ENCODE measurements around the gene PPRC1. TPM values are rescaled to one million over a fixed set of nuclear protein-coding genes. Genes with fewer than 3 reads are reported as not detected.

PPRC1 gene
- total RNA-seq, 1 donor from 2014 or later, result 38.3 TPM

DNA sequence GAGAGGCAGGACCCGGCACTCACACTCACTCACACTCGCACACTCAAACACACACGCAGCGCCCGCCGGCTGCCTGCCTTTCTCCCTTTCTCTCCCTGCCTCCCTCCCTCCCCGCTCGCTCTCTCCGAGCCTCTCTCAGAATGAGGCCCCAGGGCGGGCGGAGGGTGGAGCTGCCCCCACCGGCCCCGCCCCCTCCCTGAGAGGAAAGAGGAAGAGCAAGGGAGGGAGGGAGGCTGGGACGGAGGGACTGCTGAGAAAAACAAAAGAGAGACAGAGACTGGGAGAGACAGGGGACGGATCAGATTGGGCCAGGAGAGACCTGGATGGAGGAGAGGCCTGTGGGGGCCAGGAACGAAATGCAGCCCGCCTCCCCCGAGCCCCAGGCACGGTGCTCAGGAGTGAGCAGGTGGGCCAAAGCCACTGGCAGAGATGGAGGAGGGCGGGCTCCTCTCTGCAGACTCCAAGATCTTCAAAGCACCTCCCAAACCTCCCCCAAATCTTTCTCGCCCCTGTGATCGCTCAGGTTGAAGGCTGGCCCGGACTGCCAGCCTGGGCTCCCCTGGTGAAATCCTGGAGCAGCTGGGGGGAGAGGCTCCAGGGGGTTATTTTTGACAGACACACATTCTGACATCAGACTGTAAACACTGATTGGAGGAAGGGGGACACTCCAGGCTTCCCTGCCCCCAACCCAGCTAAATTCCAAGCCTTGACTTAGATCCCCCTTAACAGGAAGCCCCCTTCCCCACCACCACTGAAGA is 17.8 kb upstream of the PPRC1 start:
- peaks cover 61% of the 10 kb centered on the region for H3K4me1 ChIP-seq
- TF ChIP-seq, protein P1, sequence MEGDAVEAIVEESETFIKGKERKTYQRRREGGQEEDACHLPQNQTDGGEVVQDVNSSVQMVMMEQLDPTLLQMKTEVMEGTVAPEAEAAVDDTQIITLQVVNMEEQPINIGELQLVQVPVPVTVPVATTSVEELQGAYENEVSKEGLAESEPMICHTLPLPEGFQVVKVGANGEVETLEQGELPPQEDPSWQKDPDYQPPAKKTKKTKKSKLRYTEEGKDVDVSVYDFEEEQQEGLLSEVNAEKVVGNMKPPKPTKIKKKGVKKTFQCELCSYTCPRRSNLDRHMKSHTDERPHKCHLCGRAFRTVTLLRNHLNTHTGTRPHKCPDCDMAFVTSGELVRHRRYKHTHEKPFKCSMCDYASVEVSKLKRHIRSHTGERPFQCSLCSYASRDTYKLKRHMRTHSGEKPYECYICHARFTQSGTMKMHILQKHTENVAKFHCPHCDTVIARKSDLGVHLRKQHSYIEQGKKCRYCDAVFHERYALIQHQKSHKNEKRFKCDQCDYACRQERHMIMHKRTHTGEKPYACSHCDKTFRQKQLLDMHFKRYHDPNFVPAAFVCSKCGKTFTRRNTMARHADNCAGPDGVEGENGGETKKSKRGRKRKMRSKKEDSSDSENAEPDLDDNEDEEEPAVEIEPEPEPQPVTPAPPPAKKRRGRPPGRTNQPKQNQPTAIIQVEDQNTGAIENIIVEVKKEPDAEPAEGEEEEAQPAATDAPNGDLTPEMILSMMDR (IDR thresholded peaks at IDR 0.05), result no peak
- H3K27ac ChIP-seq, result peak overlapping the region; percentile 84
- peaks cover 17% of the 10 kb centered on the region for H3K36me3 ChIP-seq
- DNase-seq, result peak; percentile 94
- H3K4me3 ChIP-seq, result peak overlapping the region; percentile 70
- intact Hi-C loops (cut with DNase I), result no loop called here
- peak; percentile 89 for ATAC-seq
- no peaks in the 10 kb centered on the region for H3K9me3 ChIP-seq
- H3K27me3 ChIP-seq, result no peaks in the 10 kb centered on the region

- DNase-seq, result no peak
- Histone ChIP-seq H3K27ac (peak overlapping the region; percentile 84), H3K27me3 (no peaks in the 10 kb centered on the region), H3K9me3 (no peaks in the 10 kb centered on the region), H3K4me1 (peaks cover 61% of the 10 kb centered on the region), H3K36me3 (peaks cover 9% of the 10 kb centered on the region), H3K4me3 (peak overlapping the region; percentile 70)
- no peak for ATAC-seq
- TF ChIP-seq, protein P1 (IDR thresholded peaks at IDR 0.05), result no peak
- intact Hi-C loops (cut with DNase I), result no loop called here
Observed at GRCh38 chr10:102115775-102116174, 17.1 kb upstream of the PPRC1 start.

GRCh38 chr10:102116656-102117055 is 16.2 kb upstream of the PPRC1 start:
- H3K4me3 ChIP-seq, result peak overlapping the region; percentile 83

DNA sequence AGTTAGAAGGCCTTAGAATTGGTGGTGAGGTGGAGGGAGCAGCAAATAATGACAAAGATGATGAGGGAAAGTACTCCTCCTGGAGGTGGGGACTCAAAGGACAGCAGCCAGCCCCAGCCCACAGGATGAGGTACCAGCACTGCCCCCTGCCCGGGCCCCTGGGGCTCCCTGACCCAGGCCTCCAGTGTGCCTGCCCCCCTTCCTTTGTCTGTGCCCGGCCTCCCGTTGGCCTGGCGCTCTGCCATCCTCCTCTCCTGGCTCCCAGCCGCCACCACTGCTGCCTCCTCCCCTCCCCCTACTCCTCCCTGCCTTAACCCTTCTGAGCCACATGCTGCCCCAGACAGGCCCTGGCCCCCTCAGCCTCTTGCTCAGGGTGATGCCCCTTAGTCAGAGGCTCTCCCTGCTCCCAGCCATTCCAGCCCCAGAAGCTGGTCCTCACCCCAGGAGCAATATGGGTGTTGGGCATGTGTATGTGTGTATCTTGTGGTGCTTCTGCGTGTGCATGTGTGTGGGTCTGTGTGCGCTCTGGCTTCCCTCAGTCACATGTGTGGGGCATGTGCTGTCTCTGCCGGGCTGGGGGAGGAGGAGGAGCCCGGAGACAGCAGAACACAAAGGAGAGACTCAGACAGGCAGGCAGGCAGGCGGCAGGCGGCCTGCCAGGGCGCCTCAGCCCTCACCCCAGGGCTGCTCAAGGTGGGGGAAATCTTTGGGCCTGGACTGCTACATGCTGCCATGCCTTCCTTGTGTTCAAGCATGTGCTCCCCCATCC is 15.3 kb upstream of the PPRC1 start:
- peak; percentile 5 for ATAC-seq
- no peaks in the 10 kb centered on the region for H3K27me3 ChIP-seq
- H3K27ac ChIP-seq, result peak overlapping the region; percentile 99
- intact Hi-C loops (cut with DNase I), result no loop called here
- no peaks in the 10 kb centered on the region for H3K9me3 ChIP-seq
- peak; percentile 90 for DNase-seq
- H3K4me3 ChIP-seq, result peak overlapping the region; percentile 83
- H3K4me1 ChIP-seq, result peaks cover 62% of the 10 kb centered on the region
- TF ChIP-seq, protein P1 (IDR thresholded peaks at IDR 0.05), result no peak
- H3K36me3 ChIP-seq, result no peaks in the 10 kb centered on the region

More at GRCh38 chr10:102116656-102117055, 16.2 kb upstream of the PPRC1 start:
- DNase-seq, result no peak
- Histone ChIP-seq H3K9me3 (no peaks in the 10 kb centered on the region), H3K4me1 (peaks cover 63% of the 10 kb centered on the region), H3K27me3 (no peaks in the 10 kb centered on the region), H3K36me3 (peaks cover under 1% of the 10 kb centered on the region), H3K27ac (peak overlapping the region; percentile 99)
- no peak for ATAC-seq
- TF ChIP-seq, protein P1 (IDR thresholded peaks at IDR 0.05), result no peak
- intact Hi-C loops (cut with DNase I), result no loop called here

- H3K9me3 ChIP-seq, result no peaks in the 10 kb centered on the region
- ATAC-seq (no peak), DNase-seq (peak; percentile 75)
- TF ChIP-seq, protein P1 (IDR thresholded peaks at IDR 0.05), result no peak
- no peaks in the 10 kb centered on the region for H3K27me3 ChIP-seq
- no peaks in the 10 kb centered on the region for H3K36me3 ChIP-seq
- H3K4me1 ChIP-seq, result peaks cover 49% of the 10 kb centered on the region
- intact Hi-C loops (cut with DNase I), result no loop called here
- H3K4me3 ChIP-seq, result peak overlapping the region; percentile 83
- peak overlapping the region; percentile 99 for H3K27ac ChIP-seq
Observed at GRCh38 chr10:102118867-102119266, 14.0 kb upstream of the PPRC1 start.
